GM18909 (cell line): ENCODE data around the gene ANGPTL8.

Source experiments
- ATAC-seq: cut with Tn5 transposase; IDR thresholded peaks from one replicate; pipeline ENCODE4 v1.9.1; 2021; ENCODE audit warnings: mild to moderate bottlenecking; ENCODE audit not compliant: unreplicated experiment, poor library complexity

Gene ANGPTL8

DNA sequence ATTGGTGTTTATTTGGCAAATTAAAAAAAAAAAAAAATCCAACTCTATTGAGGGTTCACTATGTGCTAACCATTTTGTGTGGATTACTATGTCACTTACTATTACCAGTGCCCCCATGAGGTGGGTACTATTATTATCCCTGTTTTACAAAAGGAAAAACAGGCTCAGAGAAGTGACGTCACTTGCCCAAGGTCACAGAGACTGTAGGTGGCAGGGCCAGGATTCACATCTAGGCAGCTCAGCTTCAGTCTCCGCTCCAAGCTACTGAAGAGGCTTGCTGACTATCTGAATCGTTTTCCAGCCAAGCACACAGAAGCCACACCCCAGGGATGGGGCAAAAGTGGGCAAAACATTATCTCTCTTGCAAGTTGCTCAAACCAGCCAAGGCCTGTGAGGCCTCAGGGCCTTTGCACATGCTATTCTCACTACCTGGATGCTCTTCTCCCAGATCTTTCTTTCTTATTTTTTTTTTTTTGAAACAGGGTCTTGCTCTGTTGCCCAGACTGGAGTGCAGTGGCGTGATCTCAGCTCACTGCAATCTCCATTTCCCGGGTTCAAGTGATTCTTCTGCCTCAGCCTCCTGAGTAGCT is 4.8 kb upstream of the ANGPTL8 start:
- no peak for ATAC-seq

DNA sequence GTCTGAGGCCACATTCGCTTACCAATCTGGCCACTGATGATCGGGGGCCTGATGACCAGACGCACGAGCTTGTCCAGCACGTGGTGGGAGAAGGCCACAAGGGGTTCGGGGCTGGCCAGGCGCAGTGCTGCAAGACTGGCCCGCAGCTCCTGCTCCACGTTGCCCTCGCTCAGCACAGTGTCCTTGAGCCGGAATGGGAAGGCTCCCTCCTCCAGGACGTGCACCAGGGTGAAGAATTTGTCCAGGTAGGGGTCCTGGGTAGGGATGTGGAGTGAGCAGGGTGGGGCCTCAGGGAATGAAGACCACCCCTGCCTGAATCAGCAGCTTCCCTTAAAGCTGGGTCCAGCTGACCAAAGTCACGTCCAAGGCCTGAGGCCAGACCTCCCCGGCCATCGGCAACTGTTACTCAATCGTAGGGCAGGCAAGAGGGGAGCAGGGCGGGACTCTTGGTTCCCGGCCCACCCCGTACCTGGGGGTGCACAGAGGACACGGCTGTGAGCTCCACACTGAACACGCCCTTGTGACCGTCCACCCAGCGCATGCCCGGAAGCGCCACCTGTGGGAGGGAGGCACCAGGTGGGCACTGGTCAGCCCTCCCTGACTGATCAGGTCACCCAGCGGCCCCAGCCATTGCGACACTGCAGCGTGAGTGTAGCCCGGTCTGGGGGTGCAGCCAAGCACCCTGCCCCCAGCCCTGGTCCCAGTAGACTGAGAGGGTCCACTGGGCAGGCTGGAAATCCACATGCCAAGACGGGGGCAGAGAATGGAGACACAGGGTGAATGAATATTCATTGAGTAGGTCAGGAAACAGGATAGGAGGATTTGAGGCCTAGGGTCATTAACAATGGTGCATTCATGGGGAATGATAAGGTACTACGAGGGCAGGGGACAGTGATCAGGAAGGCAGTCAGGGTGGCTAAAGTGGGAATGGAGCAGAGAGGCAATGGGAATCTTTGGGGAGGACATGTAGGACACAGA is 2.8 kb upstream of the ANGPTL8 start:
- ATAC-seq: no peak

DNA sequence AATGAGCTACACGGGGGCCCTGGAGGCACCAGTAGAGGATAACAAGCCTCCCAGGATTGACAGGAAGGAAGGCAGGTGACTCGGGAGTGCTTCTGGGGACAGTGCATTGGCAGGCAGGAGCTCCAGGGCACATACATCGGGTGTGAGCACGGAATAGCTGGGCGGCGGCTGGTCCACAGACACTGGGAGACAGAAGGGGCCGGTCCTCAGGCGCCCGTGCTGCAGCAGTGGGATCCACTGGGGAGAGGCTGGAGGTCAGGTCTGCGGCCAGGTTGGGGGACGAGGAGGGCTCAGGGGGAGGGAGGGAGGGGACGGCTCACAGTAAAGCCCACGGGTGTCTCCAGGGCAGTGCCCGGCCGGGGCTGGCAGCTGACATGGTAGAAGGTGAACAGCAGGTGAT is 2.1 kb upstream of the ANGPTL8 start:
- ATAC-seq: no peak

DNA sequence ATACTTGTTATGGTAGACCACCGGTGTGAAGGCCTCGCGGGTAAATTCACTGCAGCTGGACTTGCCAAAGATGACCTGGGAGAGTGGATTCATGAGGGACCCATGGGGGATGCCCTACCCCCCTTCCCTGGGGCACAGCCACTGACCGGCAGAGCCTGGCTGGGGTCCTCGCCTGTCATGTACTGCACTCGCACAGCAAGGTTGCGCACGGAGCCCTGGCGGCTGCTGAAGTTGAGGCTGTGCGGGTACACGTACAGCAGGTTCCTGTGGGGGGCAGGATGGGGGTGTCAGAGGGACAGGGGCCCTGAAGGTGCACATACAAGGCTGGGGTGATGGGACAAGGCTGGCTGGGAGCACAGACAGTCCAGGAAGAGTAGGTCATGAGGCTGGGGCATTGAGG is 1.4 kb upstream of the ANGPTL8 start:
- ATAC-seq: no peak

DNA sequence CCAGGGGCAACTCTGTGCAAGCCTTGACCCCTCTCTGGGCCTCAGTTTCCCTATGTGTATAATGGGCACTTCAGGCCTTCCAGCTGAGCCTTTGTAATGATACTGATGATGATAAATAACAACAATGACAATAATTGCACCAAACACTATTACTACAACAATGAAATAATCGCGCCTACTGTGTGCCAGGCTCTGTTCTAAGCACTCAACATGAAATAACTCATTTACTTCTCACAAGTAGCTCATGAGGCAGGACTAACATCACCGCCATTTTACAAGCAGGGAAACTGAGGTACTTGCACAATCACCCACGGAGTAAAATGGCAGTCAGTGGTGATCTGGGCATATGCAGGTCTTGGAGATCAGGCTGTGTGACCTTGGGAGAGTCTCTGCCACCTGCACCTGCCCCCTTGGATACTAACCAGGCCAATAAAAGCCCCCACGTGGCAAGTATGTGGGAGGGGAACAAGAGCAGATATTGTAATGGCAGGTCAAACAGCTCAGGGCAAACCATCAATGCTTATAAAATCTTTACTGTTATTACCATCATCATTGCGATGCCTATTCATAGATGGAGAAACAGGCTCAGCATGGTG is 540 bp upstream of the ANGPTL8 start:
- ATAC-seq: no peak

DNA sequence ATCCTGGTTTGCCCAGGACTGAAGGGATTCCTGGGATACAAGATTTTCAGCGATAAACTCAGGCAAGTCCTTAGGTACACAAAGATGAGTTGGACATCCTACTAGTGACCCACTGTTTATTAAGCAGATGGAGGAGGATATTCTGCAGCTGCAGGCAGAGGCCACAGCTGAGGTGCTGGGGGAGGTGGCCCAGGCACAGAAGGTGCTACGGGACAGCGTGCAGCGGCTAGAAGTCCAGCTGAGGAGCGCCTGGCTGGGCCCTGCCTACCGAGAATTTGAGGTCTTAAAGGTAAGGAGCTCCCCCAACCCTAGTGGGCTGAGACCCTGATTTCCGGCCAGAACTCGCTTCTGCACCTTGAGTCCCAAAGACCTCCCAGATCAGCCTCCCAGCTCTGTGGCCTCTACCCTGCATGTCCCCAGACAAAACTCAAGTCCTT is 607 bp downstream of the ANGPTL8 start:
- no peak for ATAC-seq

DNA sequence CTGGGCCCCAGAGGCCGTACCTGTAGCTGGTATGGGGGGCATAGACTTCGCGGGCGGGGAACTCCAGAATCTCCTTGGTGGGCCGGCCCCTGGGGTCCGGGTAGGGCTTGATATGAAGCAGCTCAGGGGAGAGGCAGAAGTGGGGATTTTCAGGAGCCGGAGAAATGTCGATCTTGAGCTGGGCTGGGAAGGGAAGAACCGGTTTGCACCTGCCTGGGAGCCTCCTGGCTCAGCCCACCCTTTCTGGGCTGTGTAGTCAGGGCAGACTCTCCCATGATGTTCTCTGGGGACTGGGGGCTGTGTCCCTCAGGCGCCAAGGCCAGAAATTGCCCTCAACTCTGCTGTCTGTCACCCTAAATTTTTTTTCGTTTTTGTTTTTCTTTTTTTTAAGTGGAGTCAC is 2.6 kb downstream of the ANGPTL8 start:
- no peak for ATAC-seq

DNA sequence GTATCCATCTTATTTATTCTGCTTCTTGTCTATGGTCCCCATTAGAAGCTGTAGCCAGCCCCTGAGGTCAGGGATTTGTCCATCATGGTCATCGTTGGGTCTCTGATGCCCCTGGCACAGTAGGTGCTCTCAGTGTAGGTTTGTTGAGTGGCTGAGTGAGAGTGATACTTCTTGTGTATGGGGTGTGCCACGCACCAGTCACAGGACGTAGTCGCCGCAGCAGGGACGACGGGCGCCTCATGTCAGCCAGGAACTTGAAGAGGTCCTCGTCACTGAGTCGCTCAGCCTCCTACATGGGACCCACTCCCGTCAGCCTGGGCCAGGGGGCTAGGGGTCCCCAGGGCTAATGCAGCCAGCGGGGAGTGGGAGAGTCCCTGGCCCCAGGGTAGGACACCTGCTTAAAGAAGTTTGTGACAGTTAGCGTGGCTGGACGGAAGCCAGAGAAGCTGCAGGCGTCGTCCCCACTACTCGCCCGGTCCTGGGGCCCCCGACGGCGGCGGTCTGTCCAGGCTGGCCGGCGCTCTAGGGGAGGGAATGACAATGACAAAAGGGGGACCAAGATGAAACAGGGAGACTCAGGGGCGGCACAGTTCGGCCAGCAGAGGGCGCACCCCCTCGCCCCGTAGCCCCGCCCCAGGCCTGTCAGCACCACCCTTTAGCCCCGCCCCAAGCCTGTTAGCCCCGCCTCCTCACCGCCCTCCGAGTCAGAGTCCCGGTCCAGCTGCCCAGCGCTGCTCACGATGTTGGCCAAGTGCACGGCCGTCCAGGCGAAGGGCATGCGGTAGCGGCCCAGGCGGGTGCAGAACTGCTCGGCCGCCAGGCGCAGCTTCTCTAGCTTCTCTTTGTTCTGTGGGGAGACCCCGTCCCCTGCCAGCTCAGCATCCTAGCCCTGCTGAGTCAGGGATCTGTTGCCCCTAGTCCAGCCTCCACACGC is 3.7 kb downstream of the ANGPTL8 start:
- peak; percentile 59 for ATAC-seq

DNA sequence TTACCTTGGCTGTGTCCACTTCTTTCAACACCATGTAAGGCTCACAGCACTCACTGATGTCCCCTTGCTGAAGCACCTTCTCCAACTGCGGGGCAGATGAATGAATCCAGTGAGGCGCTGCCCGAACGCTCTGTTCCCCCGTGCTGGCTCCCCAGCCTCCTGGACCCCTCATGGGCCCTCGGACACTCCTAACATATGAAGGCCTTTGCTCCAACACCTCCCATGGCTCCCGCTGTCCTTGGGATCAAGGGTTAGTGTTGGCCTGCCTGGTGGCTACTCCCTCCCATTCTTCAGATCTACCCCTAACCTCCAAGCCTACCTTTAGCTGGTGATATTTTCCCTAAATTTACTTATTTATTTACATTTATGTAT is 4.4 kb downstream of the ANGPTL8 start:
- no peak for ATAC-seq

DNA sequence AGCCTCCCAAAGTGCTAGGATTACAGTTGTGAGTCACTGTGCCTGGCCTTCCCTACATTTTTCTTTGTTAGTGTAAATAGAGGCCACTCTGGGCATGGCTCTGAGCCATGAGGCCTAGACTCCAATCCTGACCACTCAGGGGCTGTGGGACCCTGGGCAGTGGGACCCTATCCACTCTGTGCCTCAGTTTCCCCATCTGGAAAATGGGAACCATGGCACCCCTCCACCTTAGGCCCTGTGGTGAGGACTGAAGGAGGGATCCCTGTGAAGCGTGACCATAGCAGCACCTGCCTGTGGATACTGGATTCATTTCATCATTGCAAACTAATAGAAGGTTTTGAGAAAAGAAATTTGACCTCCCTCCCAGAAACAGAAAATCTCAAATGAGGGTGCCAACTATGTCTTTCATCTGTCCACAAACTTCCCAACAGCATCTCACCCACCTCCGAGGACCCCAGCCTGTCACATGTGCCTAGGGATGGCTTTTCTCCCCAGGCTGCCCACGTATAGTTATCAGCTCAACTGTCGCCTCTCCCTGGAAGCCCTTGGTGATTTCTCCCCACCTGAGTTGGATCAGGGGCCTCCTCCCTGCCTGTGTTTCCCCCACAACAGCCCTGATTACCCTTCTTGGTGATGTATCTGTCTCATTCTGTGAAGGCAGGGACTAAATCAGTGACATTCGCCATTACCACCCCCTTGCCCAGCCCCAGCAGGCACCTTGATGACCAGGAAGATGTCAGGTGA is 5.6 kb downstream of the ANGPTL8 start:
- ATAC-seq: no peak

DNA sequence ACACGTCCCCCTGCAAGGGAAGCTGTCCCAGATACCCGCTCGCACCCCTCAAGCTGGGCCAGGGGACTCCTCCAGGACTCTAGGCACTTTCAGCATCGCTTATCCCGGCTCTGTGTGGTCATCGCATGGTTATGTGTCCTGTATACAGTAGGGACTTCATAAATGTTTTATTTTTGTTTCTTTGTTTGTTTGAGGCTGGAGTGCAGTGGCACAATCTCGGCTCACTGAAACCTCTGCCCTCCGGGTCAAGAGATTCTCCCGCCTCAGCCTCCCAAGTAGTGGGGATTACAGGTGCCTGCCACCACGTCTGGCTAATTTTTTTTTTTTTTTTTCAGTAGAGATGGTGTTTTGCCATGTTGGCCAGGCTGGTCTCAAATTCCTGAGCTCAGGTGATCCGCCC is 7.5 kb downstream of the ANGPTL8 start:
- ATAC-seq: no peak

DNA sequence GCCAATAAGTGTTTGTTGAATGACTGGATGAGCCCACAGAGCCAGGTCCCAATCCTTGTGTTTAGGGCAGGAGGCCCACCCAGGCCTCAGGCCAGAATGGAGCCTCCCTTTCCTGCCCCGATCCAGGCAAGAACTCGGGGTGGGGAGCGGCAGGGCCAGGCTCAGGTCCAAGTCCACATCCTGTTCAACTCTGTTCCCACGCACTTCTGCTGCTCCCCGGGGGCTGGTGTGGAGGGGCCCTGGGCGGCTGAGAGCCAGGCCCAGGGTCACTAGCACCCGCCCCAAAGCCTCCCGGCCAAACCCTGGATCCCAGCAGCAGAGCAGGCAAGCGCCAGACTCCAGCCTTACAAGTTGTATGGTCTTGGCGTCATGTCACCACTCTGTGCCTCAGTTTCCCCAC is 8.0 kb downstream of the ANGPTL8 start:
- no peak for ATAC-seq

DNA sequence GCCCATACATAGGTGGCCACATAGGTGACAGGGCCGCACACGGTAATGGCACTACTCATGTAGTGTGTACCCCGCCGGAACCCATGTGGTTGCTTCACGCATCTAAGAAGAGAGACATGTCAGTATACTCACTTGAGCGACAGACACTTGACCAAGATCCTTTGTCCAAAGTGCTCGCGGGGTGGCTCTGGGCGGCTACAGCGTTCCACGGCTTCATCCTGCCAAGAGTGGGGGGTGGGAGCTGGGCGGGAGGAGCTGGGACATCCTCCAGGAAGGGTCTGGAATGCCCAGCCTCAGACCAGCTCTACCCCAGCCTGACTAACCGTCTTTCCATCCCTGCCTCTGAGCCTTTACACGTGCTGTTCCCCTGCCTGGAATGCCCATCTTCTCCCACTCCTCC is 8.5 kb downstream of the ANGPTL8 start:
- no peak for ATAC-seq

DNA sequence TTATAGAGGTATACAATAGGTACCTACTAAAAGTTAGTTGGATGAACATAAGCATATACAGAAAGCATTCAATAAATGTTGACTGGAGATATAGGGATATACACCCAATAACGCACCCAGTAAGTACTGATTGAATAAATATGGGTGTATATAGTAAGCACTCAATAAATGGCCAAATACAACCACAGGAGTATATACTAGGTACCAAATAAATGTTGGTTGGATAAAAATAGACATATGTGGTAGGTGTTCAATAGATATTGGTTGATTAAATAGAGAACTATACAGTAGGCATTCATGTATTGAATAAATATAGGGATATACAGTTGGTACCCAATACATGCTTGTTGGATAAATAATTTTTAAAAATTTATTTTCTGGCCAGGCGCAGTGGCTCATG is 9.4 kb downstream of the ANGPTL8 start:
- ATAC-seq: no peak

DNA sequence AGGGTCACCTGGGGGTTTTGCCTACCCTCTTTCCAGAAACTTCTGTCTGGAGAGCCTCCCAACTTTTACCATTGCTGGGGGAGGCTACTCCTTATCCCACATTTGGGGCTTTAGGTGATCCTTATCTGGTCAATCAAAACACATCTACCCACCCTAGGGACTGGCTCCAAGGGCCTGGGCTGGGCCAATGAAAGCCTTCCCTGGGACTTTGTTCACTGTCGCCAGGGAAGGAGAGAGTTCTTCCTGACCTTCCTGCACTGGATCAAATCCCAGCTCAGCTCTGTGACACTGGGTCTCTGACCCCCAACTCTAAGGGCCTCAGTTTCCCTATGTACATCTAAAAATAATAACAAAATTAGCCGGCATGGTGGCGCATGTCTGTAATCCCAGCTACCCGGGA is 11.8 kb downstream of the ANGPTL8 start:
- ATAC-seq: no peak

DNA sequence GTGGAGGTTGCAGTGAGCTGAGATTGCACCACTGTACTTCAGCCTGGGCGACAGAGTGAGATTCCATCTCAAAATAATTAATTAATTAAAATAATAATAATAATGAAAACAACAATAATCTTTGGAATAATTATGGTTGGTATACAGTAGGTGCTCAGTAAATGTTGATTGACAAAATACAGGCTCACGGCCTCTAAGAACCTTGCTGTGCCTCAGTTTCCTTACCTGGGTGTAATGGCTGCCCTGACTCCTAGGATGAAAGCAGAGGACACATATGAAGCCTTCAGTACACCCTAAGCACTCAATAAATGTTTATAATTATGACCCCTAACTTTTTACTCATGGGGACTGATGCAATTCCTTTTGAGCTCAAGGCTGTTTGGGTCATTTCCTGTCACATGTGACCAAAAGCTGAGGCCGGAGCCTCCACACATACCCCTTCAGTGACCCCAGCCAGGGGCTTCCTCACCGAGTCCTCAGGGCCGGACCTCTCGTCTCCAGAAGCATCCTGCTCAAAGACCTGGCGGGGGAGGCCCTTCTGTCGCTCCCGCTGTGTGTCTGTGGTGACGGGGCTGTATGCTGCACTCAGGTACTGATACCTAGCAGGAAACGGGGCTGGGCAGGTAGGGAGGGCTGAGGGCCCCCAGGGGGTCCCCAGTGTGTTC is 12.4 kb downstream of the ANGPTL8 start:
- ATAC-seq: no peak

DNA sequence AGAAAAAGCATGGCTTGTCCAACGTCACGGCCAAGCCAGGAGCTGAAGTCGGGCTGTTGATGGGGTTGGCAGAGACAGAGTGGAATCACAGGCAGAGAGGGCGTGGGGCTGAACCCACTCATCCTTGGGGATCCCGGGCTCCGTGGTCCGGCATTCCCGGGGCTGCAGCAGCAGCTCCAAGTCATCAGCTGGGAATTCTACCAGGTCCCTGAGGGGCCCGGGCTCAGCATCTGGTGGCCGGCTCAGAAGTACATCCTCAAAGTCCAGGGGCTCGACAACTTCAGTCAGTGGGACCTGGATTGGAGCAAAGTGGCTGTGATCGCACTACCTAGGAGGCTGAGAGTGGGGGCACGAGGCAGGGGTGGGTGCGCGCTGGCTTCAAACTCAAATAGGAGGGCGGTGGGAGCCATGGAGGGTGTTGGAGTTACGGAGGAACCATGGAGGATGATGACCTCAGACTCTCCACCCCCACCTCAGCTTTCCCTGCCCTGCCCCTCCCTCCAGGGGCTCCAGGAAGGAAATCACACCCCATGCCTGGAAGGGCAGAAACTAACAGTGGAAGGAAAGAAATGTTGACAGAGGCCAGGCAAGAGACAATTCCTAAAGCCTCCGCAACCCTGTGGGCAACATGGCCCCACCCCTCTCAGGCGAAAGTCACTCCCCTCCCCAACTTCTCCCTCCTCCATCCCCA is 13.4 kb downstream of the ANGPTL8 start:
- ATAC-seq: no peak

DNA sequence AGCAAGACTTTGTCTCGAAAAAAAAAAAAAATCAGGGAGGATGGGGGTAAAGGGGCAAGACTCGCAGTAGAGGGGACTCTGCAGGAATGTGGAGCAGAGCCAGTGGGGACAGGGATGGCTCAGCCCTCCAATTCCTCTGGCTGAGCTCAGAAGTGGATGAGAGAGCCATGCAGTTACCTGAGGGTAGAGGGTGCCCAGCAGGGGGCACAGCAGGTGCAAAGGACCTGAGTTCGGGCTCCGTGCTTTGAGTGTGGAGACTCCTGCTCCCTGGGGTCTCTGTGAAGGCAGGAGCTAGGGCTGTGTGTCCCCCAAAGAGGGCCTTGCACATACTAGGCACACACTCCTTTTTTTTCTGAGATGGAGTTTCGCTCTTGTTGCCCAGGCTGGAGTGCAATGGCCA is 15.2 kb downstream of the ANGPTL8 start:
- no peak for ATAC-seq

DNA sequence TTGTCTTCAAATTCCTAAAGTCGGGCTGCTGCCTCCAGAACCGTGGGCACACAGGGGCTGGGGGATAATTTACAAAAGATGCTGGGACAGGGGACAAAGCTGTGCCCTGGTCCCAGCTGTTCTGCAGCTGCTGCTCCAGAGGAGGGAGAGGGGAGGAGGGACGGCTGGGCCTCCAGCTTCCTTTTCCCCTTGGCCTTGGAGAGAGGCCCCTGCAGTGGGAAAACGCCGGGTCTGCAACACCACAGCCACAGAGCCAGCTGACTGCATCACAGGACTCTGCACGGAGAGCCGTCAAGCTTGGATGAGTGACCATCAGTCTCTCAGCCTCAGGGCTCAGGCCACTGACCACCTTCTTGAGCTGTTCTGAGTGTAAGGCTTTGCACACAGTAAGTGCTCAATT is 16.8 kb downstream of the ANGPTL8 start:
- ATAC-seq: no peak
